H1 (cell line): ENCODE measurements around the gene HPD. TPM values are rescaled to one million over a fixed set of nuclear protein-coding genes. Genes with fewer than 3 reads are reported as not detected.

Source experiments
- CTCF ChIA-PET: fragments of 300-600 bp; sonication (Branson Sonifier 250); formaldehyde crosslinking; loops from one replicate; lab custom pipeline; 2021; ENCODE audit not compliant: partially characterized antibody; lab: Charles Lee
- POLR2A ChIA-PET: fragments of 300-600 bp; sonication (Branson Sonifier 250); formaldehyde crosslinking; loops from one replicate; lab custom pipeline; 2021; ENCODE audit warnings: inconsistent platforms; ENCODE audit not compliant: partially characterized antibody; lab: Charles Lee
- DNase-seq, 2 experiments: peaks; one replicate each; pipeline versions ENCODE4 v3.0.0 to v3.0.0-alpha.2; 2010 to 2022; ENCODE audit warnings: low spot score in 2 of 2, low read depth in 1 of 2, mixed read lengths in 1 of 2
- FAIRE-seq: peaks from 2 replicates; lab custom pipeline; 2011; peaks lifted over from hg19 to GRCh38; lab: Jason Lieb, UNC
- H2AFZ ChIP-seq: 2 replicates; pipeline ENCODE4 v1.8.1; 2012; ENCODE audit warnings: low read length, inconsistent platforms
- H2AK5ac ChIP-seq: 2 replicates; pipeline ENCODE4 v1.6.1; 2013; ENCODE audit warnings: low read depth, low read length
- H2BK120ac ChIP-seq: replicated peaks from 2 replicates; pipeline ENCODE3; 2013; ENCODE audit warnings: low read depth, low read length, inconsistent platforms
- H2BK12ac ChIP-seq: 2 replicates; pipeline ENCODE4 v1.6.1; 2013; ENCODE audit warnings: low read depth, low read length
- H2BK15ac ChIP-seq: 2 replicates; pipeline ENCODE4 v1.6.1; 2013; ENCODE audit warnings: low read length
- H2BK20ac ChIP-seq: 2 replicates; pipeline ENCODE4 v1.6.1; 2013; ENCODE audit warnings: low read length
- H2BK5ac ChIP-seq: 2 replicates; pipeline ENCODE4 v1.6.1; 2013; ENCODE audit warnings: low read depth, low read length
- H3K14ac ChIP-seq: 2 replicates; pipeline ENCODE4 v1.6.1; 2013; ENCODE audit warnings: inconsistent platforms; ENCODE audit not compliant: insufficient read length
- H3K18ac ChIP-seq: 2 replicates; pipeline ENCODE4 v1.6.1; 2013; ENCODE audit warnings: low read length; ENCODE audit errors: extremely low read depth
- H3K23ac ChIP-seq: 2 replicates; pipeline ENCODE4 v1.6.1; 2013; ENCODE audit warnings: inconsistent platforms; ENCODE audit not compliant: insufficient read length
- H3K23me2 ChIP-seq: 2 replicates; pipeline ENCODE4 v1.6.1; 2013; ENCODE audit warnings: low read depth, low read length
- H3K27ac ChIP-seq: 2 replicates; pipeline ENCODE4 v1.6.1; 2011; ENCODE audit warnings: low read depth, low read length, inconsistent platforms
- H3K27me3 ChIP-seq, 4 experiments: replicated peaks in 1 of 4; 1 replicate in 1 of 4; 2 replicates in 3 of 4; pipeline versions ENCODE4 v1.6.1 to v1.8.1; 2011 to 2013; ENCODE audit warnings: low read length in 3 of 4, mild to moderate bottlenecking in 3 of 4, inconsistent platforms in 2 of 4, mixed read lengths in 2 of 4, moderate library complexity in 1 of 4; ENCODE audit not compliant: control insufficient read depth in 3 of 4, insufficient read depth in 3 of 4; ENCODE audit errors: extremely low read depth in 1 of 4
- H3K36me3 ChIP-seq, 4 experiments: 2 replicates each; pipeline versions ENCODE4 v1.6.1 to v1.8.1; 2011 to 2013; ENCODE audit warnings: mild to moderate bottlenecking in 4 of 4, low read length in 3 of 4, moderate library complexity in 2 of 4, control low read depth in 1 of 4, inconsistent platforms in 1 of 4; ENCODE audit not compliant: insufficient read depth in 4 of 4, control insufficient read depth in 2 of 4
- H3K4ac ChIP-seq: replicated peaks from 2 replicates; pipeline ENCODE3; 2013; ENCODE audit warnings: low read length, low read depth, mixed read lengths, inconsistent platforms; ENCODE audit not compliant: insufficient read length
- H3K4me1 ChIP-seq, 4 experiments: replicated peaks in 1 of 4; 1 replicate in 1 of 4; 2 replicates in 3 of 4; pipeline versions ENCODE4 v1.6.1 to v1.8.1; 2011 to 2013; ENCODE audit warnings: low read length in 3 of 4, inconsistent platforms in 2 of 4, mixed read lengths in 1 of 4; ENCODE audit not compliant: insufficient read depth in 4 of 4, control insufficient read depth in 3 of 4
- H3K4me2 ChIP-seq, 2 experiments: 2 replicates each; pipeline versions ENCODE4 v1.6.1 to v1.8.1; 2011 to 2013; ENCODE audit warnings: low read depth in 2 of 2, low read length in 2 of 2, control low read depth in 1 of 2, inconsistent platforms in 1 of 2, mild to moderate bottlenecking in 1 of 2; ENCODE audit not compliant: insufficient read depth in 1 of 2
- H3K4me3 ChIP-seq, 4 experiments: fragments of 200-600, 300-600 bp in 1 of 4; sonication (generic), shearing (Covaris generic), sonication (Bioruptor Twin) in 1 of 4; 2 replicates each; pipeline versions ENCODE4 v1.5.1 to v1.8.1; 2011 to 2016; ENCODE audit warnings: low read length in 4 of 4, low read depth in 3 of 4, control low read depth in 2 of 4, inconsistent platforms in 2 of 4, mild to moderate bottlenecking in 2 of 4, mixed read lengths in 1 of 4, moderate library complexity in 1 of 4; ENCODE audit not compliant: insufficient read depth in 2 of 4; ENCODE audit errors: extremely low read depth in 1 of 4
- H3K56ac ChIP-seq: replicated peaks from 2 replicates; pipeline ENCODE3; 2013; ENCODE audit warnings: low read depth, mild to moderate bottlenecking, mixed read lengths, low read length, inconsistent platforms; ENCODE audit not compliant: insufficient read length
- H3K79me1 ChIP-seq: 2 replicates; pipeline ENCODE4 v1.6.1; 2013; ENCODE audit warnings: low read depth, low read length, control low read depth
- H3K79me2 ChIP-seq, 2 experiments: 2 replicates each; pipeline versions ENCODE4 v1.6.1 to v1.8.1; 2012 to 2013; ENCODE audit warnings: low read length in 2 of 2, mild to moderate bottlenecking in 2 of 2, inconsistent platforms in 1 of 2; ENCODE audit not compliant: insufficient read depth in 2 of 2, control insufficient read depth in 1 of 2
- H3K9ac ChIP-seq, 4 experiments: replicated peaks in 1 of 4; 1 replicate in 1 of 4; 2 replicates in 3 of 4; pipeline versions ENCODE4 v1.6.1 to v1.8.1; 2011 to 2013; ENCODE audit warnings: low read depth in 3 of 4, low read length in 3 of 4, control low read depth in 2 of 4, mild to moderate bottlenecking in 2 of 4, moderate library complexity in 2 of 4, inconsistent platforms in 1 of 4; ENCODE audit errors: extremely low read depth in 1 of 4
- H3K9me3 ChIP-seq, 2 experiments: 2 replicates each; pipeline versions ENCODE4 v1.6.1 to v1.8.1; 2012 to 2013; ENCODE audit warnings: mild to moderate bottlenecking in 2 of 2, moderate library complexity in 2 of 2, control low read depth in 1 of 2, inconsistent platforms in 1 of 2, low read depth in 1 of 2, low read length in 1 of 2, mixed read lengths in 1 of 2; ENCODE audit not compliant: insufficient read depth in 2 of 2
- H4K20me1 ChIP-seq, 2 experiments: replicated peaks in 1 of 2; 2 replicates each; pipeline versions ENCODE3 to v1.8.1; 2011 to 2013; ENCODE audit warnings: inconsistent platforms in 2 of 2, low read length in 2 of 2, mild to moderate bottlenecking in 1 of 2; ENCODE audit not compliant: insufficient read depth in 2 of 2, control insufficient read depth in 1 of 2
- H4K5ac ChIP-seq: 2 replicates; pipeline ENCODE4 v1.6.1; 2013; ENCODE audit warnings: low read length, low read depth, mixed read lengths, inconsistent platforms; ENCODE audit not compliant: insufficient read length
- H4K8ac ChIP-seq: 2 replicates; pipeline ENCODE4 v1.8.0; 2013; ENCODE audit warnings: mild to moderate bottlenecking, moderate library complexity, low read length, inconsistent platforms; ENCODE audit not compliant: insufficient read depth; ENCODE audit errors: extremely low read depth
- H4K91ac ChIP-seq: replicated peaks from 2 replicates; pipeline ENCODE3; 2013; ENCODE audit warnings: low read length, mixed read lengths, inconsistent platforms; ENCODE audit not compliant: insufficient read length
- RXRA ChIP-seq: IDR thresholded peaks from 2 replicates; pipeline ENCODE4 v1.6.1; 2011; ENCODE audit warnings: low read depth, mild to moderate bottlenecking, low read length, moderate library complexity; ENCODE audit not compliant: insufficient read depth
- SIN3A ChIP-seq, 2 experiments: IDR thresholded peaks in 1 of 2; conservative IDR thresholded peaks in 1 of 2; 2 replicates each; pipeline ENCODE4 v1.6.1; 2011 to 2012; ENCODE audit warnings: low read length in 2 of 2, improper control_type of control experiment in 1 of 2, low read depth in 1 of 2, mild to moderate bottlenecking in 1 of 2
- SIRT6 ChIP-seq: IDR thresholded peaks from one replicate; pipeline ENCODE4 v1.7.1; 2012; ENCODE audit warnings: low read length, inconsistent platforms
- ZNF274 ChIP-seq: IDR thresholded peaks from 2 replicates; pipeline ENCODE4 v1.7.0; 2012; ENCODE audit warnings: low read length, borderline replicate concordance; ENCODE audit errors: extremely low read depth
- WGBS, 2 experiments: shearing (Covaris generic) in 1 of 2; methylation state at CpG; one replicate each; pipeline versions ENCODE4 v1.1.6 to v1.1.7; 2013 to 2015; ENCODE audit warnings: low lambda C conversion rate in 2 of 2, mixed read lengths in 2 of 2, inconsistent platforms in 1 of 2, low coverage in 1 of 2, missing lambda C conversion rate in 1 of 2; ENCODE audit not compliant: insufficient replicate concordance in 2 of 2, insufficient coverage in 1 of 2, insufficient read length in 1 of 2; ENCODE audit errors: extremely low coverage in 1 of 2, missing lambda C conversion rate in 1 of 2; 5-methylcytosine and 5-hydroxymethylcytosine counted together
- polyA plus RNA-seq, 7 experiments: library from polyadenylated mRNA; depleted of rRNA in 3 of 7; stranded (reverse) in 5 of 7; unstranded in 2 of 7; fragments of >200 nt in 5 of 7; fragments of 200-250 nt in 2 of 7; gene quantifications; 1 replicate in 5 of 7; 2 replicates in 1 of 7; 4 replicates in 1 of 7; pipeline versions ENCODE4 v1.2.1 to v1.2.3, GENCODE V29; 2011 to 2013; ENCODE audit warnings: missing spikeins in 2 of 7, mixed read lengths in 2 of 7
- total RNA-seq: library from RNA; stranded (reverse); fragmentation: NEBNext Ultra II Directional; extraction: Animal tissue kit (Norgen Biotek cat#: 25700); gene quantifications from 2 replicates; pipeline ENCODE4 v1.2.1, GENCODE V29; 2021

The HPD gene
- total and polyA plus RNA-seq, 2 of the 8 experiments (the other 6 are each of a cell fraction or from before 2014, with no cell fraction given) = 0.48 to 0.56 TPM

DNA sequence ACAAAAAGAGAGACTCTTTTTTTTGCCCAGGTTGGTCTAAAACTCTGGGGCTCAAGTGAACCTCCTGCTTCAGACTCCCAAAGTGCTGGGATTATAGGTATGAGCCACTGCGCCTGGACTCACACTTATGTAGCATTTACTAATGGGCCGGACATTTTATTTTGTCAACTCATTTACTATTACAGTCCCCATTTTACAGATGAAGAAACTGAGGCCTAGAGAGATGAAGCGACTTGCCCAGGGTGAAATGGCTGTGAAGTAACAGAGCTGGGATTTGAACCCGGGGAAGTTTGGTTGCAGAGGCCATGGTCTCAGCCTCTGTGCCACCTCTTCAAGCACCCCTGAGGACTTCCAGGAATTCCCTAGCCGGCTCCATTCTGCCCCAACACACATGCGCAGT lies 9.4 kb downstream of the HPD start:
- WGBS, 2 experiments = 86% methylated on average over 6 of the region's 6 CpGs; no CpG with 5 or more reads in 1 of the 2 experiments
- Histone ChIP-seq H3K23ac (no peak overlapping the region), H3K79me1 (no peaks in the 10 kb centered on the region), H3K56ac (no peak overlapping the region), H4K5ac (no peak overlapping the region), H4K91ac (no peak overlapping the region), H3K4me2 (no peak overlapping the region), H3K18ac (no peak overlapping the region), H2AFZ (no peak overlapping the region), H3K27ac (no peak overlapping the region), H3K4me1 (no peaks in the 10 kb centered on the region), H2AK5ac (no peak overlapping the region), H3K79me2 (no peaks in the 10 kb centered on the region), H4K20me1 (no peaks in the 10 kb centered on the region), H2BK12ac (no peak overlapping the region), H4K8ac (no peak overlapping the region), H3K9me3 (no peaks in the 10 kb centered on the region), H2BK20ac (no peak overlapping the region), H3K36me3 (no peaks in the 10 kb centered on the region), H2BK5ac (no peak overlapping the region), H2BK120ac (no peak overlapping the region), H3K14ac (no peak overlapping the region), H3K9ac (no peak overlapping the region), H3K4ac (no peak overlapping the region), H3K4me3 (no peak overlapping the region), H3K23me2 (no peaks in the 10 kb centered on the region), H2BK15ac (no peak overlapping the region), H3K27me3 (no peaks in the 10 kb centered on the region)
- POLR2A ChIA-PET = interaction anchor here (0.7 kb wide), 1 partner anchor 9 kb away, joined by 5 read pairs; no protein-coding TSS in a partner anchor
- FAIRE-seq (no peak), DNase-seq (no peak)
- CTCF ChIA-PET = interaction anchor here (0.6 to 1.3 kb wide), 4 partner anchors 21 to 55 kb away, joined by 3 to 4 read pairs (median 3); partner anchors contain the start of gene RHOF
- no peak for TF ChIP-seq ZNF274
- TF ChIP-seq RXRA = no peak
- no peak for TF ChIP-seq SIN3A (conservative IDR thresholded peaks at IDR 0.05 in 1 of 2, IDR thresholded peaks at IDR 0.05 in 1 of 2; ENCODE audit: low read depth in 1 of 2, low read length in 2 of 2)
- TF ChIP-seq SIRT6 = no peak
